AML-193 (cell line): Measurements from ENCODE around the gene SSH3.

Experiments
- DNase-seq, 2 experiments: peaks; one replicate each; lab custom pipeline; 2025; lab: John Stamatoyannopoulos, UW

The SSH3 gene

GRCh38 chr11:67293090-67293489 lies 10.2 kb upstream of the SSH3 start:
- DNase-seq, result no peak

- DNase-seq, result no peak
These were observed 7.5 kb upstream of the SSH3 start for GRCh38 chr11:67295846-67296245.

GRCh38 chr11:67298786-67299185 lies 4.5 kb upstream of the SSH3 start:
- no peak for DNase-seq

GRCh38 chr11:67299471-67300191 lies 3.7 kb upstream of the SSH3 start:
- no peak for DNase-seq

- DNase-seq, result no peak
These were observed 3.0 kb upstream of the SSH3 start for GRCh38 chr11:67300256-67300755.

- DNase-seq, result no peak
These were observed 2.5 kb upstream of the SSH3 start for GRCh38 chr11:67300756-67301312.

GRCh38 chr11:67301313-67301921 lies 1.9 kb upstream of the SSH3 start:
- DNase-seq, result no peak

GRCh38 chr11:67301951-67302516 lies 1.3 kb upstream of the SSH3 start:
- DNase-seq, result no peak

GRCh38 chr11:67302571-67303131 lies 679 bp upstream of the SSH3 start:
- DNase-seq, result peak; percentile 32 to 36

GRCh38 chr11:67303835-67304411 lies 593 bp downstream of the SSH3 start:
- DNase-seq, result no peak

GRCh38 chr11:67304511-67305113 lies 1.3 kb downstream of the SSH3 start:
- DNase-seq, result no peak

- DNase-seq, result no peak
These were observed 3.6 kb downstream of the SSH3 start for GRCh38 chr11:67306769-67307544.

- no peak for DNase-seq
These were observed 4.2 kb downstream of the SSH3 start for GRCh38 chr11:67307545-67308001.

GRCh38 chr11:67308031-67308866 lies 4.9 kb downstream of the SSH3 start:
- no peak for DNase-seq

- no peak for DNase-seq
These were observed 5.8 kb downstream of the SSH3 start for GRCh38 chr11:67309166-67309565.

GRCh38 chr11:67309661-67310061 lies 6.3 kb downstream of the SSH3 start:
- no peak for DNase-seq

GRCh38 chr11:67310246-67311050 lies 7.1 kb downstream of the SSH3 start:
- DNase-seq, result no peak

GRCh38 chr11:67311051-67311555 lies 7.8 kb downstream of the SSH3 start:
- DNase-seq, result no peak

- no peak for DNase-seq
These were observed 8.3 kb downstream of the SSH3 start for GRCh38 chr11:67311556-67312082.
